GM12873 (cell line): Measurements from ENCODE around the gene ASB8.

ENCODE experiments used
- CTCF ChIP-seq: IDR thresholded peaks from 2 replicates; pipeline ENCODE4 v1.5.1; 2012; ENCODE audit warnings: low read depth, mild to moderate bottlenecking, moderate library complexity, low read length, control low read depth; ENCODE audit not compliant: insufficient read depth; ENCODE audit errors: missing control alignments

ASB8 gene, protein sequence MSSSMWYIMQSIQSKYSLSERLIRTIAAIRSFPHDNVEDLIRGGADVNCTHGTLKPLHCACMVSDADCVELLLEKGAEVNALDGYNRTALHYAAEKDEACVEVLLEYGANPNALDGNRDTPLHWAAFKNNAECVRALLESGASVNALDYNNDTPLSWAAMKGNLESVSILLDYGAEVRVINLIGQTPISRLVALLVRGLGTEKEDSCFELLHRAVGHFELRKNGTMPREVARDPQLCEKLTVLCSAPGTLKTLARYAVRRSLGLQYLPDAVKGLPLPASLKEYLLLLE

DNA sequence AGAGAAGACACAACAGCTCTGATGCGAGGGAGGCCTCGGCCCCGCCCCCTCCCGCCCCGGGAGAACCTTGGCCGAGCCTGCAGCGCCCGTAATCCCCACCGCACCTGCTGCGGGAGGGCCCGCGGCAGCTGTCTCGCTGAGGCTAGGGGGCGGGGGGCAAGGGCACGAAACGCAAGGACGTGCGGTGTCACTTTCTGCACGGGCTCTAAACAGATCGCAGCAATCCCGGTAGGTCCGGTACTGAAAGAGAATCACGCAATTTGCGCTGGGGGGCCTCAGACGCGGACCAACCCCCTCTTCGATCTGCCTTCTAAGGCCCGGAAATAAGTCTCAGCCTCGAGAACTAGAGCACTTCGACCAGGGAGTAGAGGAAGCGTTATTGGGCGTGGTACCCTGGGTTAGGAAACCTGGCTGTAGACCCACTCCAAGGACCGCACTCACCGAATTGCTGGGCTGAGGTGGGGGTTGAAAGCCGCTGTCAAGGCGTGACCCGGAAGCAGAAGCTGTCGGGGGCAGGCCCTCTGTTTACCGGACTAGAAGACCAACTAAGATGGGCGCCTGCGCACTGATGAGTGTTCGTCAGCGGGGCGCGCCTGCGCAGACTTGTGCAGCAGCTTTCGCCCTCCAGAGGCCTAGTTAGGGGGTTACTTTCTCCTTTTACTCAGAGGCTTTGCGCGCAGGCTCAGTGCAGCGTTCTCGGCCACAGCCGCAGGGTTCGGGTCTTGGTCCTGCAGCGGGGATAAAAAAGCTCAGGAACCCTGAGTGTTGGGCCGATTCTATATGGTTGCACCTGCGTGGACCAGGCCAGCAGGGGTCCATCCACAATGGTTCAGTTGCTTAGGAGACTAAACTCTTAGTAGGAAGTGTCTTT is at the start of gene ASB8:
ASB8 (minus strand) TSS at position 498 of the 871 bp plus-strand sequence. CDS start 4,019 bp downstream, outside the sequence.
- TF ChIP-seq CTCF, result peak; percentile 61

- TF ChIP-seq CTCF, result no peak
Measured at GRCh38 chr12:48203192-48203591, 45.9 kb upstream of the ASB8 start, which contains the start of gene OR10AD1. Gene OR10AD1, minus strand, starts transcription at chr12:48203292. Its CDS starts 0 bp downstream, at chr12:48203292.

- no peak for TF ChIP-seq CTCF
Measured at GRCh38 chr12:48202766-48203165, 45.5 kb upstream of the ASB8 start.

GRCh38 chr12:48201516-48201915 is 44.2 kb upstream of the ASB8 start:
- no peak for TF ChIP-seq CTCF

GRCh38 chr12:48201091-48201490 is 43.8 kb upstream of the ASB8 start:
- TF ChIP-seq CTCF, result no peak

DNA sequence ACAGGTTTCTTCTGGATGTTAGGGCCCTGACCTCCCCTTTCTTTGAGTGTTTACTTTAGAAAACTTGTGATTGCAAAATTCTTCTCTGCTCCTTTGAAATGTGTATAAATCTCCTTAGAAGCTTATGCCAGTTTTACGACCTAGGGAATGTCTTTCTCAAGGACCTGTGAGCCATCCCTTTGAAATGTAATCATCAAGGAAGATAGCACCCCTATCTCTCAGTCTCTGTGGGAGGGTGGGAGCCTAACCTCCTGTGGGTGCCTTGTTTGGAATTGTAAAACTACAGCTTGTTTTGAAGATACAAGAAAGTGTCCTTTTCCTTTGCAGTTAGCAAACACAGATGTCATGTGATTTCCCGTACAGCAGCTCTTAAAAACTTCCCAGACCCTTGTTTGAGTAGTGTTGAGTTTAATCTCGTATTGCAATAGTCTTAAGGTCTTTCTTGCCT is 42.5 kb upstream of the ASB8 start:
- no peak for TF ChIP-seq CTCF

DNA sequence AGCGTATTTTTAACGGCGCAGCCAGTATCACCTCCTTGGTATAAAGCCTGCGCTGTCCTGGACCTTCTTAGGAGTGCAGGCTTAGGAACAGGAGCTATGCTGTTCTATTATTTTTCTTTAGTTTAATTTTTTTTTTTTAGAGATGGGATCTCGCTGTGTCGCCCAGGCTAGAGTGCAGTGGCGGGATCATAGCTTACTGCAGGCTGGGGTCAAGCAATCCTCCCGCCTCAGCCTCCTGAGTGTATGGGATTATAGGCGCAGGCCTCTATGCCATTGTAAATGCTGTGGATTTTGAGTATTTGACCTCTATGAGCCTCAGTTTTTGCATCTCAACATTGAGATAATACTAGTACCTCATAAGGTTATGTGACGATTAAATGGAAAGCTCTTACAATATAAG is 41.7 kb upstream of the ASB8 start:
- no peak for TF ChIP-seq CTCF
